Astrocyte (in vitro differentiated cells and primary cell): ENCODE data around the gene MCUB. TPM values are rescaled to one million over a fixed set of nuclear protein-coding genes. Genes with fewer than 3 reads are reported as not detected.

ENCODE experiments used
- DNase-seq: peaks from one replicate; pipeline ENCODE4 v3.0.0-alpha.2; 2010; ENCODE audit warnings: low read depth
- FAIRE-seq: peaks from 2 replicates; lab custom pipeline; 2011; peaks lifted over from hg19 to GRCh38; lab: Jason Lieb, UNC
- H2AFZ ChIP-seq: 2 replicates; pipeline ENCODE4 v1.6.0; 2012; ENCODE audit warnings: low read depth, low read length, inconsistent platforms
- H3K27ac ChIP-seq: 2 replicates; pipeline ENCODE4 v1.5.1; 2011; ENCODE audit warnings: low read depth, low read length, inconsistent platforms
- H3K27me3 ChIP-seq: 2 replicates; pipeline ENCODE4 v1.6.0; 2011; ENCODE audit warnings: low read length, inconsistent platforms; ENCODE audit not compliant: insufficient read depth
- H3K36me3 ChIP-seq: 2 replicates; pipeline ENCODE4 v1.5.1; 2011; ENCODE audit warnings: low read length, inconsistent platforms; ENCODE audit not compliant: insufficient read depth
- H3K4me1 ChIP-seq: 2 replicates; pipeline ENCODE4 v1.5.1; 2011; ENCODE audit warnings: low read length, inconsistent platforms; ENCODE audit not compliant: insufficient read depth
- H3K4me2 ChIP-seq: 2 replicates; pipeline ENCODE4 v1.6.0; 2012; ENCODE audit warnings: low read length, inconsistent platforms
- H3K4me3 ChIP-seq: 2 replicates; pipeline ENCODE4 v1.5.1; 2011; ENCODE audit warnings: low read depth, mild to moderate bottlenecking, low read length, inconsistent platforms; ENCODE audit not compliant: insufficient read depth
- H3K79me2 ChIP-seq: 2 replicates; pipeline ENCODE4 v1.6.0; 2012; ENCODE audit warnings: mild to moderate bottlenecking, low read length, inconsistent platforms; ENCODE audit not compliant: insufficient read depth
- H3K9ac ChIP-seq: 2 replicates; pipeline ENCODE4 v1.6.0; 2012; ENCODE audit warnings: mild to moderate bottlenecking, low read length, inconsistent platforms
- H3K9me3 ChIP-seq: 2 replicates; pipeline ENCODE4 v1.5.1; 2012; ENCODE audit warnings: low read depth, mild to moderate bottlenecking, low read length, inconsistent platforms; ENCODE audit not compliant: insufficient read depth
- H4K20me1 ChIP-seq: 2 replicates; pipeline ENCODE4 v1.6.0; 2012; ENCODE audit warnings: low read length, inconsistent platforms; ENCODE audit not compliant: insufficient read depth
- H3K27ac Mint-ChIP-seq: one replicate; pipeline ENCODE4 v1.8.0; 2021; ENCODE audit warnings: mild to moderate bottlenecking, mixed read lengths; ENCODE audit not compliant: unreplicated experiment
- H3K27me3 Mint-ChIP-seq: one replicate; pipeline ENCODE4 v1.8.0; 2021; ENCODE audit warnings: low read depth, mixed read lengths; ENCODE audit not compliant: unreplicated experiment
- H3K36me3 Mint-ChIP-seq: one replicate; pipeline ENCODE4 v1.8.0; 2021; ENCODE audit warnings: low read depth, mixed read lengths; ENCODE audit not compliant: unreplicated experiment
- H3K4me1 Mint-ChIP-seq: one replicate; pipeline ENCODE4 v1.8.0; 2021; ENCODE audit warnings: low read depth, mixed read lengths; ENCODE audit not compliant: unreplicated experiment
- H3K4me3 Mint-ChIP-seq: one replicate; pipeline ENCODE4 v1.8.0; 2021; ENCODE audit warnings: mild to moderate bottlenecking, moderate library complexity, mixed read lengths; ENCODE audit not compliant: unreplicated experiment
- H3K9me3 Mint-ChIP-seq: one replicate; pipeline ENCODE4 v1.8.0; 2021; ENCODE audit warnings: mild to moderate bottlenecking, mixed read lengths; ENCODE audit not compliant: unreplicated experiment
- EZH2 ChIP-seq: IDR thresholded peaks from 2 replicates; pipeline ENCODE4 v1.6.1; 2012; ENCODE audit warnings: mild to moderate bottlenecking, low read length, inconsistent platforms; ENCODE audit not compliant: insufficient read depth
- total RNA-seq: library from RNA; stranded (reverse); gene quantifications from 2 replicates; pipeline ENCODE4 v1.2.1, GENCODE V29; 2021
- TF ChIP-seq, protein P1 (sequence below): IDR thresholded peaks from 2 replicates; pipeline ENCODE4 v1.5.1; 2011; ENCODE audit warnings: low read depth, mild to moderate bottlenecking, inconsistent platforms, low read length, moderate library complexity; ENCODE audit not compliant: insufficient read depth

MCUB gene
- total RNA-seq, 1 donor from 2014 or later = 12.6 TPM

GRCh38 chr4:109607976-109608375 is 47.9 kb downstream of the MCUB start:
- no peak overlapping the region for H3K4me3 Mint-ChIP-seq

DNA sequence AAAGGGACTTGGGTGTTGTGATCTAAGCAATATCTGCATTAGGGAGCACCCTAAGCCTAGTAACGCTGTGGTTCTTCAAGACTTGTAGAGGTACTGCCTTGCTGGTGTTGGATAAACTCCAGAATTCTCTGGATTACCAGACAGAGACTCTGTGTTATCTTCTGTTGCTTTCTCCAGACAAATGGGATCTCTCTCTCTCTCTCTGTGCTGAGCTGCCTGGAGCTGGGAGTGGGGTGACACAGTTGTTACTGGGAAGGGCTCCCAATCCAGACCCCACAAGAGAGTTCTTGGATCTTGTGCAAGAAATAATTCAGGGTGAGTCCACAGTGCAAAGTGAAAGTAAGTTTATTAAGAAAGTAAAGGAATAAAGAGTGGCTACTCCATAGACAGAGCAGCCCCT is 48.8 kb downstream of the MCUB start:
- Histone ChIP-seq H3K79me2 (no peaks in the 10 kb centered on the region), H4K20me1 (no peaks in the 10 kb centered on the region), H3K9ac (no peak overlapping the region), H3K4me1 (no peaks in the 10 kb centered on the region), H3K27ac (no peak overlapping the region), H3K4me2 (no peak overlapping the region), H3K36me3 (no peaks in the 10 kb centered on the region), H2AFZ (no peak overlapping the region), H3K9me3 (no peaks in the 10 kb centered on the region), H3K27me3 (no peaks in the 10 kb centered on the region), H3K4me3 (no peak overlapping the region)
- TF ChIP-seq, protein P1, sequence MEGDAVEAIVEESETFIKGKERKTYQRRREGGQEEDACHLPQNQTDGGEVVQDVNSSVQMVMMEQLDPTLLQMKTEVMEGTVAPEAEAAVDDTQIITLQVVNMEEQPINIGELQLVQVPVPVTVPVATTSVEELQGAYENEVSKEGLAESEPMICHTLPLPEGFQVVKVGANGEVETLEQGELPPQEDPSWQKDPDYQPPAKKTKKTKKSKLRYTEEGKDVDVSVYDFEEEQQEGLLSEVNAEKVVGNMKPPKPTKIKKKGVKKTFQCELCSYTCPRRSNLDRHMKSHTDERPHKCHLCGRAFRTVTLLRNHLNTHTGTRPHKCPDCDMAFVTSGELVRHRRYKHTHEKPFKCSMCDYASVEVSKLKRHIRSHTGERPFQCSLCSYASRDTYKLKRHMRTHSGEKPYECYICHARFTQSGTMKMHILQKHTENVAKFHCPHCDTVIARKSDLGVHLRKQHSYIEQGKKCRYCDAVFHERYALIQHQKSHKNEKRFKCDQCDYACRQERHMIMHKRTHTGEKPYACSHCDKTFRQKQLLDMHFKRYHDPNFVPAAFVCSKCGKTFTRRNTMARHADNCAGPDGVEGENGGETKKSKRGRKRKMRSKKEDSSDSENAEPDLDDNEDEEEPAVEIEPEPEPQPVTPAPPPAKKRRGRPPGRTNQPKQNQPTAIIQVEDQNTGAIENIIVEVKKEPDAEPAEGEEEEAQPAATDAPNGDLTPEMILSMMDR = no peak
- no peak for TF ChIP-seq EZH2
- DNase-seq (peak; percentile 10), FAIRE-seq (no peak)
- H3K4me1 Mint-ChIP-seq = no peaks in the 10 kb centered on the region
- no peak overlapping the region for H3K27ac Mint-ChIP-seq
- H3K36me3 Mint-ChIP-seq = no peaks in the 10 kb centered on the region
- H3K9me3 Mint-ChIP-seq = peaks cover 13% of the 10 kb centered on the region
- no peak overlapping the region for H3K4me3 Mint-ChIP-seq
- H3K27me3 Mint-ChIP-seq = no peaks in the 10 kb centered on the region

More at GRCh38 chr4:109607976-109608375, 47.9 kb downstream of the MCUB start:
- Histone ChIP-seq H3K79me2 (no peaks in the 10 kb centered on the region), H3K27me3 (no peaks in the 10 kb centered on the region), H3K27ac (no peak overlapping the region), H3K36me3 (no peaks in the 10 kb centered on the region), H3K4me2 (no peak overlapping the region), H3K4me1 (no peaks in the 10 kb centered on the region), H3K9ac (no peak overlapping the region), H2AFZ (no peak overlapping the region), H3K4me3 (no peak overlapping the region), H4K20me1 (no peaks in the 10 kb centered on the region), H3K9me3 (no peaks in the 10 kb centered on the region)
- Mint-ChIP-seq H3K9me3 (peaks cover 14% of the 10 kb centered on the region), H3K27me3 (no peaks in the 10 kb centered on the region), H3K27ac (no peak overlapping the region), H3K36me3 (peaks cover under 1% of the 10 kb centered on the region), H3K4me1 (no peaks in the 10 kb centered on the region)
- DNase-seq = no peak
- no peak for TF ChIP-seq EZH2
- TF ChIP-seq, protein P1 = no peak
- no peak for FAIRE-seq

DNA sequence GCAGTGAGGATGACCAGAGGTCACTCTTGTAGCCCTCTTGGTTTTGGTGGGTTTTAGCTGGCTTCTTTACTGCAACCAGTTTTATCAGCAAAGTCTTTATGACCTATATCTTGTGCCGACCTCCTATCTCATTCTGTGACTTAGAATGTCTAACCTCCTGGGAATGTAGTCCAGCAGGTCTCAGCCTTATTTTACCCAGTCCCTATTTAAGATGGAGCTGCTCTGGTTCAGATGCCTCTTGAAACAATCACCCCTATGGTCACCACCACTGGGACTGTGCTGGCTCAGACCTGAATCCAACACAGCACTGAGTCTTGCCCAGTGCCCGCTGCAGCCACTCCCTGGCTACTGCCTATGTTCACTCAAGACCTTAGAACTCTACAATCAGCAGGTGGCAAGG is 49.4 kb downstream of the MCUB start:
- no peak overlapping the region for H3K4me3 Mint-ChIP-seq
- Histone ChIP-seq H3K27me3 (no peaks in the 10 kb centered on the region), H4K20me1 (no peaks in the 10 kb centered on the region), H3K27ac (no peak overlapping the region), H3K4me1 (no peaks in the 10 kb centered on the region), H3K9ac (no peak overlapping the region), H3K36me3 (no peaks in the 10 kb centered on the region), H3K4me2 (no peak overlapping the region), H3K4me3 (no peak overlapping the region), H2AFZ (no peak overlapping the region), H3K79me2 (no peaks in the 10 kb centered on the region), H3K9me3 (no peaks in the 10 kb centered on the region)
- peaks cover 13% of the 10 kb centered on the region for H3K9me3 Mint-ChIP-seq
- no peak for DNase-seq
- no peak overlapping the region for H3K27ac Mint-ChIP-seq
- no peaks in the 10 kb centered on the region for H3K36me3 Mint-ChIP-seq
- no peaks in the 10 kb centered on the region for H3K27me3 Mint-ChIP-seq
- TF ChIP-seq EZH2 = no peak
- TF ChIP-seq, protein P1 = no peak
- no peak for FAIRE-seq
- H3K4me1 Mint-ChIP-seq = no peaks in the 10 kb centered on the region
